Cardiac muscle cell (in vitro differentiated cells and primary cell): ENCODE measurements around the gene FBXL5. TPM values are rescaled to one million over a fixed set of nuclear protein-coding genes. Genes with fewer than 3 reads are reported as not detected.

Source experiments
- DNase-seq, 2 donors: peaks; one replicate each; pipeline versions ENCODE4 v3.0.0 to v3.0.0-alpha.2; 2010 to 2017; ENCODE audit warnings: low read depth in 1 of 2, low spot score in 1 of 2
- H3K27ac ChIP-seq: fragments of 200-600 bp; sonication (generic); 2 replicates; pipeline ENCODE4 v1.5.1; 2016
- H3K27me3 ChIP-seq: fragments of 200-600 bp; sonication (generic); 2 replicates; pipeline ENCODE4 v1.6.0; 2016; ENCODE audit warnings: control low read depth
- H3K36me3 ChIP-seq: fragments of 200-600 bp; sonication (generic); 2 replicates; pipeline ENCODE4 v1.5.1; 2016; ENCODE audit warnings: control low read depth
- H3K4me1 ChIP-seq: fragments of 200-600 bp; sonication (generic); 2 replicates; pipeline ENCODE4 v1.8.1; 2017; ENCODE audit warnings: low read depth, mild to moderate bottlenecking, mixed run types
- H3K4me3 ChIP-seq: fragments of 200-600 bp; sonication (generic); 2 replicates; pipeline ENCODE4 v1.5.1; 2016; ENCODE audit warnings: mild to moderate bottlenecking
- H3K9me3 ChIP-seq: fragments of 200-600 bp; sonication (generic); 2 replicates; pipeline ENCODE4 v1.5.1; 2017; ENCODE audit warnings: low read depth, mild to moderate bottlenecking, control low read depth
- CTCF ChIP-seq: IDR thresholded peaks from 2 replicates; pipeline ENCODE4 v1.5.1; 2012; ENCODE audit warnings: low read depth, mild to moderate bottlenecking, low read length
- polyA plus RNA-seq: library from polyadenylated mRNA; unstranded; fragments of >200 nt; fragmentation: Nextera tagmentation; extraction: Ambion mirVana; gene quantifications from 2 replicates; pipeline ENCODE4 v1.2.1, GENCODE V29; 2016
- total RNA-seq: library from RNA; depleted of rRNA; stranded (reverse); fragments of >200 nt; gene quantifications from 2 replicates; pipeline ENCODE4 v1.2.3, GENCODE V29; 2016

The FBXL5 gene
- total and polyA plus RNA-seq, 2 experiments from 2014 or later, result 39.0 to 66.3 TPM

- H3K36me3 ChIP-seq, result no peaks in the 10 kb centered on the region
- no peak for DNase-seq
- no peak overlapping the region for H3K4me3 ChIP-seq
- no peaks in the 10 kb centered on the region for H3K9me3 ChIP-seq
- no peak for TF ChIP-seq CTCF
- no peaks in the 10 kb centered on the region for H3K27me3 ChIP-seq
- no peak overlapping the region for H3K27ac ChIP-seq
- no peaks in the 10 kb centered on the region for H3K4me1 ChIP-seq
Observed at GRCh38 chr4:15695729-15696128, 40.6 kb upstream of the FBXL5 start.

- Histone ChIP-seq H3K4me3 (no peak overlapping the region), H3K27me3 (no peaks in the 10 kb centered on the region), H3K27ac (no peak overlapping the region), H3K9me3 (no peaks in the 10 kb centered on the region), H3K4me1 (no peaks in the 10 kb centered on the region), H3K36me3 (no peaks in the 10 kb centered on the region)
- TF ChIP-seq CTCF, result no peak
- peak in 1 of 2 donors; percentile 87 for DNase-seq
Observed at GRCh38 chr4:15695240-15695699, 40.1 kb upstream of the FBXL5 start.

- Histone ChIP-seq H3K9me3 (no peaks in the 10 kb centered on the region), H3K4me3 (no peak overlapping the region), H3K4me1 (no peaks in the 10 kb centered on the region), H3K36me3 (no peaks in the 10 kb centered on the region), H3K27me3 (no peaks in the 10 kb centered on the region), H3K27ac (no peak overlapping the region)
- no peak for DNase-seq
- no peak for TF ChIP-seq CTCF
Observed at GRCh38 chr4:15694431-15694830, 39.3 kb upstream of the FBXL5 start.

DNA sequence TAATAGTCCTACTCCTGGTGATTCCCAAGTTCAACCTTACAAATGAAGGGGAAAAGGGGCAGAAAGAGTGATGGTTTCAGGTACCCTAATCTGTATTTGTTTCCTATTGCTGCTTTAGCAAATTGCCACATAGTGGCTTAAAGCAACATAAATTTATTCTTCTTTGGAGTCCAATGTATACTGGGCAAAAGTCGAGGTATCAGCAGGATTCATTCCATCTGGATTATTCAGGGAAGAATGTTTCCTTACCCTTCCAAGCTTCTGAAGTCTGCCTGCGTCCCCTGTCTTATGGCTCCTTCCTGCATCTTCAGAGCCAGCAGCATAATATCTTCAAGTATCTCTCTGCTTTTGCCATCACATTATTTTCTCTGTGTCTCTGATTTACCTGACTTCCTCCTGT is 37.4 kb upstream of the FBXL5 start:
- no peak for TF ChIP-seq CTCF
- Histone ChIP-seq H3K9me3 (no peaks in the 10 kb centered on the region), H3K27ac (no peak overlapping the region), H3K4me1 (no peaks in the 10 kb centered on the region), H3K4me3 (no peak overlapping the region), H3K36me3 (peaks cover under 1% of the 10 kb centered on the region), H3K27me3 (no peaks in the 10 kb centered on the region)
- no peak for DNase-seq

DNA sequence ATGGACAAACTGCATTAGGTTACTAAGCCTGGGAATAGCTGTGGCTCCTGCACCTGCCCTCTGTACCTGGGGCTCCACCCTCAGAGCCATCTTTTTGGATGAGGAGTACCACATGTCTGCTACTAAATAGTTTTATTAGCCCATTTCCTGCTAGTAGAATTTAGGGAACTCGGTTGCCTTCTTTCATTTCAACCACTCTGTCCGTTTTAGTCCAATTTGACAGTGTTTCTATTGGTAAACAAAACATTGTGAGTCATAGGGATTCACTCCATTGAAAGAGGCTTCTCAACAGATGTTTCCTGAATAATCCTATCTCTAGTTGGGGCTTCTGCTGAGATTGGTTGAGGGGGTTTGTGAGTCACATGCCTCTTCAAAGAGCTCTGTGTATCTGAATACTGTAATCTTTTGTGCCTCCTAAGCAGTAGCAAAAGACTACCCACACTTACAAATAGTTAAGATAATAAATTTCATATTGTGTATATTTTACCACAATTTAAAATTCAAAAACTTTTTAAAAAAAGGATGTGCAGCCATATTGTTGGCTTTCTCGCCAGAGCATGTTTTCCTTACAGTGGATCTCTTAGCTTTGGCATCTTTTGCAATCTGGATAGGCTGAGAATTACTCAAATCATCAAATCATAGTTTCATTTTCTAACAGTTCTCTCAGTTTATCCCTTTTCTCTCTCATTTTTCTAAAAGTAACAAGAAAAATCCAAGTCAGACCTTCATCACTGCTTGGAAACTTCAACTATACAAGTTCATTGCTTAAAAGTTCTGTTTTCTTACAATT is 36.4 kb upstream of the FBXL5 start:
- Histone ChIP-seq H3K27me3 (no peaks in the 10 kb centered on the region), H3K4me1 (no peaks in the 10 kb centered on the region), H3K36me3 (peaks cover 12% of the 10 kb centered on the region), H3K4me3 (no peak overlapping the region), H3K9me3 (no peaks in the 10 kb centered on the region), H3K27ac (peak overlapping the region; percentile 78)
- TF ChIP-seq CTCF, result no peak
- peak in 1 of 2 donors; percentile 63 for DNase-seq
